A673 (cell line): ENCODE results near the gene CDC42EP4. TPM values are rescaled to one million over a fixed set of nuclear protein-coding genes. Genes with fewer than 3 reads are reported as not detected.

Experiments used
- BruUV-seq: library from RNA; stranded (reverse); fragments of 400-500 nt; replicated peaks from 2 replicates; lab custom pipeline; 2021; lab: Mats Ljungman, UMichigan
- CTCF ChIA-PET: fragments of 300-600 bp; sonication (Branson Sonifier 250); formaldehyde crosslinking; loops from one replicate; lab custom pipeline; 2022; ENCODE audit warnings: antibody characterized with exemption; lab: Charles Lee
- POLR2A ChIA-PET: fragments of 300-600 bp; sonication (Branson Sonifier 250); formaldehyde crosslinking; loops from one replicate; lab custom pipeline; 2022; ENCODE audit warnings: antibody characterized with exemption; ENCODE audit not compliant: low non-redundant PET; lab: Charles Lee
- DNase-seq: peaks from one replicate; pipeline ENCODE4 v3.0.0-alpha.2; 2015; ENCODE audit warnings: low spot score
- H3K27ac ChIP-seq: fragments of 200-600 bp; sonication (generic); 2 replicates; pipeline ENCODE4 v1.5.1; 2016; ENCODE audit warnings: mixed run types, low read depth, mild to moderate bottlenecking, mixed read lengths, antibody characterized with exemption, low read length; ENCODE audit not compliant: poor library complexity, severe bottlenecking
- H3K27me3 ChIP-seq: fragments of 200-600 bp; sonication (generic); replicated peaks from 2 replicates; pipeline ENCODE4 v1.6.1; 2017; ENCODE audit warnings: mixed run types, low read depth, mild to moderate bottlenecking, mixed read lengths, antibody characterized with exemption, low read length; ENCODE audit not compliant: insufficient read depth, poor library complexity
- H3K36me3 ChIP-seq: fragments of 200-600 bp; sonication (generic); 2 replicates; pipeline ENCODE4 v1.6.1; 2016; ENCODE audit warnings: mixed run types, mild to moderate bottlenecking, mixed read lengths, antibody characterized with exemption, low read length; ENCODE audit not compliant: insufficient read depth, poor library complexity, severe bottlenecking
- H3K4me1 ChIP-seq: fragments of 200-600 bp; sonication (generic); 2 replicates; pipeline ENCODE4 v1.6.1; 2017; ENCODE audit warnings: mixed run types, mild to moderate bottlenecking, mixed read lengths, antibody characterized with exemption, low read length; ENCODE audit not compliant: insufficient read depth, poor library complexity, severe bottlenecking
- H3K4me3 ChIP-seq: fragments of 200-600 bp; sonication (generic); 2 replicates; pipeline ENCODE4 v1.5.1; 2016; ENCODE audit warnings: low read depth, mixed run types, mild to moderate bottlenecking, mixed read lengths, low read length; ENCODE audit not compliant: poor library complexity, severe bottlenecking
- H3K9me3 ChIP-seq: fragments of 200-600 bp; sonication (generic); 2 replicates; pipeline ENCODE4 v1.6.1; 2016; ENCODE audit warnings: mixed run types, low read depth, mild to moderate bottlenecking, mixed read lengths, antibody characterized with exemption, low read length; ENCODE audit not compliant: poor library complexity, severe bottlenecking
- CTCF ChIP-seq: fragments of 300-800, 200-600 bp; sonication (generic); conservative IDR thresholded peaks from 2 replicates; pipeline ENCODE4 v1.5.1; 2017; ENCODE audit warnings: low read depth, mild to moderate bottlenecking, antibody characterized with exemption, low read length, moderate library complexity, mixed read lengths
- EZH2 ChIP-seq: fragments of 200-600 bp; sonication (generic); IDR thresholded peaks from 2 replicates; pipeline ENCODE4 v1.6.1; 2017; ENCODE audit warnings: borderline replicate concordance, low read depth, mild to moderate bottlenecking, mixed read lengths, antibody characterized with exemption, low read length; ENCODE audit not compliant: poor library complexity, severe bottlenecking
- intact Hi-C: fragments of 100-400 bp; cut with micrococcal nuclease; formaldehyde crosslinking; loops from one replicate; pipeline ENCODE4 v1.10.0; 2022; ENCODE audit not compliant: unreplicated experiment
- total RNA-seq: library from RNA; stranded (reverse); gene quantifications from 2 replicates; pipeline ENCODE4 v1.2.3, GENCODE V29; 2021

CDC42EP4 gene
- total RNA-seq, 1 experiment from 2014 or later: 37.5 TPM

- no peaks in the 10 kb centered on the region for H3K4me1 ChIP-seq
- POLR2A ChIA-PET: no interaction called here
- H3K4me3 ChIP-seq: no peak overlapping the region
- no peaks in the 10 kb centered on the region for H3K9me3 ChIP-seq
- H3K27ac ChIP-seq: no peak overlapping the region
- CTCF ChIA-PET: interaction anchor here (0.5 to 2.1 kb wide), 2 partner anchors 9 to 121 kb away, joined by 4 read pairs; no protein-coding TSS in a partner anchor
- intact Hi-C loops: loop anchor here (5.0 kb wide), 1 partner anchor 521 kb away; no protein-coding TSS in a partner anchor
- no TSS peak for BruUV-seq
- DNase-seq: no peak
- H3K36me3 ChIP-seq: peaks cover 19% of the 10 kb centered on the region
- TF ChIP-seq CTCF (no peak), EZH2 (no peak)
- H3K27me3 ChIP-seq: no peaks in the 10 kb centered on the region
Observed at GRCh38 chr17:73248532-73248931, 63.3 kb downstream of the CDC42EP4 start.

GRCh38 chr17:73247726-73248125, 64.1 kb downstream of the CDC42EP4 start:
- no peak for DNase-seq
- POLR2A ChIA-PET: no interaction called here
- no peaks in the 10 kb centered on the region for H3K27me3 ChIP-seq
- intact Hi-C loops: loop anchor here (5.0 kb wide), 1 partner anchor 520 kb away; no protein-coding TSS in a partner anchor
- no peaks in the 10 kb centered on the region for H3K9me3 ChIP-seq
- H3K4me1 ChIP-seq: no peaks in the 10 kb centered on the region
- TF ChIP-seq EZH2 (no peak), CTCF (peak; percentile 25; the same call in 1 of the 2 replicates)
- no peak overlapping the region for H3K27ac ChIP-seq
- H3K4me3 ChIP-seq: no peak overlapping the region
- BruUV-seq: no TSS peak
- CTCF ChIA-PET: interaction anchor here (0.5 kb wide), 1 partner anchor 8 kb away, joined by 4 read pairs; no protein-coding TSS in a partner anchor
- peaks cover 19% of the 10 kb centered on the region for H3K36me3 ChIP-seq

- H3K4me1 ChIP-seq: no peaks in the 10 kb centered on the region
- CTCF ChIA-PET: no interaction called here
- intact Hi-C loops: no loop called here
Observed at GRCh38 chr17:73240561-73240960, 71.2 kb downstream of the CDC42EP4 start.

More at GRCh38 chr17:73240561-73240960, 71.2 kb downstream of the CDC42EP4 start:
- DNase-seq: no peak
- Histone ChIP-seq H3K4me3 (no peak overlapping the region), H3K9me3 (no peaks in the 10 kb centered on the region), H3K36me3 (peaks cover 32% of the 10 kb centered on the region), H3K27me3 (no peaks in the 10 kb centered on the region), H3K27ac (no peak overlapping the region)
- no TSS peak for BruUV-seq
- no peak for TF ChIP-seq EZH2
- TF ChIP-seq CTCF: no peak
- POLR2A ChIA-PET: no interaction called here
